Measurements from ENCODE around the gene CACNA2D2.

Gene CACNA2D2

GRCh38 chr3:50416736-50417636, 86.4 kb downstream of the CACNA2D2 start:
- H3K27ac ChIP-seq (ENCODE audit: low read length) = no peak overlapping the region
- H3K9me3 ChIP-seq (ENCODE audit: control insufficient read depth, low read depth, low read length) = no peaks in the 10 kb centered on the region
- no peak overlapping the region for H3K4me3 ChIP-seq (ENCODE audit: low read length)
- H3K27me3 ChIP-seq (ENCODE audit: control insufficient read depth, insufficient read depth, low read length) = no peaks in the 10 kb centered on the region
- H3K4me1 ChIP-seq (ENCODE audit: control insufficient read depth, low read depth, low read length) = peaks cover 3% of the 10 kb centered on the region
- H3K36me3 ChIP-seq (ENCODE audit: control insufficient read depth, low read depth, low read length) = no peaks in the 10 kb centered on the region
- no peak overlapping the region for H3K9ac ChIP-seq (ENCODE audit: low read length)

- Histone ChIP-seq H3K4me3 (ENCODE audit: low read length) (no peak overlapping the region), H3K9ac (ENCODE audit: low read length) (no peak overlapping the region), H3K9me3 (ENCODE audit: control insufficient read depth, low read depth, low read length) (no peaks in the 10 kb centered on the region), H3K36me3 (ENCODE audit: control insufficient read depth, low read depth, low read length) (no peaks in the 10 kb centered on the region), H3K27ac (ENCODE audit: low read length) (no peak overlapping the region), H3K27me3 (ENCODE audit: control insufficient read depth, insufficient read depth, low read length) (no peaks in the 10 kb centered on the region), H3K4me1 (ENCODE audit: control insufficient read depth, low read depth, low read length) (peaks cover 3% of the 10 kb centered on the region)
Observed at GRCh38 chr3:50415816-50416215, 87.6 kb downstream of the CACNA2D2 start.

- H3K9ac ChIP-seq (ENCODE audit: low read length) = no peak overlapping the region
- H3K27me3 ChIP-seq (ENCODE audit: control insufficient read depth, insufficient read depth, low read length) = no peaks in the 10 kb centered on the region
- no peaks in the 10 kb centered on the region for H3K36me3 ChIP-seq (ENCODE audit: control insufficient read depth, low read depth, low read length)
- H3K4me1 ChIP-seq (ENCODE audit: control insufficient read depth, low read depth, low read length) = peaks cover 3% of the 10 kb centered on the region
- no peaks in the 10 kb centered on the region for H3K9me3 ChIP-seq (ENCODE audit: control insufficient read depth, low read depth, low read length)
- H3K4me3 ChIP-seq (ENCODE audit: low read length) = no peak overlapping the region
- H3K27ac ChIP-seq (ENCODE audit: low read length) = no peak overlapping the region
Observed at GRCh38 chr3:50415061-50415460, 88.4 kb downstream of the CACNA2D2 start.

- H3K4me1 ChIP-seq (ENCODE audit: control insufficient read depth, low read depth, low read length) = peaks cover 3% of the 10 kb centered on the region
- H3K9me3 ChIP-seq (ENCODE audit: control insufficient read depth, low read depth, low read length) = no peaks in the 10 kb centered on the region
- no peaks in the 10 kb centered on the region for H3K27me3 ChIP-seq (ENCODE audit: control insufficient read depth, insufficient read depth, low read length)
- H3K36me3 ChIP-seq (ENCODE audit: control insufficient read depth, low read depth, low read length) = no peaks in the 10 kb centered on the region
- H3K27ac ChIP-seq (ENCODE audit: low read length) = no peak overlapping the region
- no peak overlapping the region for H3K4me3 ChIP-seq (ENCODE audit: low read length)
- no peak overlapping the region for H3K9ac ChIP-seq (ENCODE audit: low read length)
Observed at GRCh38 chr3:50414616-50415015, 88.8 kb downstream of the CACNA2D2 start.

- no peaks in the 10 kb centered on the region for H3K4me1 ChIP-seq (ENCODE audit: control insufficient read depth, low read depth, low read length)
Observed at GRCh38 chr3:50412231-50412754, 91.1 kb downstream of the CACNA2D2 start.

GRCh38 chr3:50411229-50411628, 92.2 kb downstream of the CACNA2D2 start:
- Histone ChIP-seq H3K4me3 (ENCODE audit: low read length) (no peak overlapping the region), H3K27ac (ENCODE audit: low read length) (no peak overlapping the region), H3K9me3 (ENCODE audit: control insufficient read depth, low read depth, low read length) (no peaks in the 10 kb centered on the region), H3K36me3 (ENCODE audit: control insufficient read depth, low read depth, low read length) (no peaks in the 10 kb centered on the region), H3K9ac (ENCODE audit: low read length) (no peak overlapping the region), H3K4me1 (ENCODE audit: control insufficient read depth, low read depth, low read length) (no peaks in the 10 kb centered on the region), H3K27me3 (ENCODE audit: control insufficient read depth, insufficient read depth, low read length) (no peaks in the 10 kb centered on the region)

More at GRCh38 chr3:50412231-50412754, 91.1 kb downstream of the CACNA2D2 start:
- Histone ChIP-seq H3K9me3 (ENCODE audit: control insufficient read depth, low read depth, low read length) (no peaks in the 10 kb centered on the region), H3K9ac (ENCODE audit: low read length) (no peak overlapping the region), H3K36me3 (ENCODE audit: control insufficient read depth, low read depth, low read length) (no peaks in the 10 kb centered on the region), H3K27ac (ENCODE audit: low read length) (no peak overlapping the region), H3K4me3 (ENCODE audit: low read length) (no peak overlapping the region), H3K27me3 (ENCODE audit: control insufficient read depth, insufficient read depth, low read length) (no peaks in the 10 kb centered on the region)

- H3K4me1 ChIP-seq (ENCODE audit: control insufficient read depth, low read depth, low read length) = no peaks in the 10 kb centered on the region
- H3K9me3 ChIP-seq (ENCODE audit: control insufficient read depth, low read depth, low read length) = no peaks in the 10 kb centered on the region
- no peaks in the 10 kb centered on the region for H3K27me3 ChIP-seq (ENCODE audit: control insufficient read depth, insufficient read depth, low read length)
- no peak overlapping the region for H3K4me3 ChIP-seq (ENCODE audit: low read length)
- no peak overlapping the region for H3K27ac ChIP-seq (ENCODE audit: low read length)
- no peaks in the 10 kb centered on the region for H3K36me3 ChIP-seq (ENCODE audit: control insufficient read depth, low read depth, low read length)
- H3K9ac ChIP-seq (ENCODE audit: low read length) = no peak overlapping the region
Observed at GRCh38 chr3:50410608-50411139, 92.8 kb downstream of the CACNA2D2 start.

GRCh38 chr3:50410185-50410584, 93.2 kb downstream of the CACNA2D2 start:
- Histone ChIP-seq H3K27me3 (ENCODE audit: control insufficient read depth, insufficient read depth, low read length) (no peaks in the 10 kb centered on the region), H3K4me1 (ENCODE audit: control insufficient read depth, low read depth, low read length) (no peaks in the 10 kb centered on the region), H3K4me3 (ENCODE audit: low read length) (no peak overlapping the region), H3K9me3 (ENCODE audit: control insufficient read depth, low read depth, low read length) (no peaks in the 10 kb centered on the region), H3K36me3 (ENCODE audit: control insufficient read depth, low read depth, low read length) (no peaks in the 10 kb centered on the region), H3K27ac (ENCODE audit: low read length) (no peak overlapping the region), H3K9ac (ENCODE audit: low read length) (no peak overlapping the region)

GRCh38 chr3:50408443-50408944, 94.9 kb downstream of the CACNA2D2 start:
- no peaks in the 10 kb centered on the region for H3K36me3 ChIP-seq (ENCODE audit: control insufficient read depth, low read depth, low read length)
- H3K9me3 ChIP-seq (ENCODE audit: control insufficient read depth, low read depth, low read length) = no peaks in the 10 kb centered on the region
- H3K4me3 ChIP-seq (ENCODE audit: low read length) = no peak overlapping the region
- H3K27me3 ChIP-seq (ENCODE audit: control insufficient read depth, insufficient read depth, low read length) = peaks cover 2% of the 10 kb centered on the region
- no peak overlapping the region for H3K27ac ChIP-seq (ENCODE audit: low read length)
- no peaks in the 10 kb centered on the region for H3K4me1 ChIP-seq (ENCODE audit: control insufficient read depth, low read depth, low read length)
- H3K9ac ChIP-seq (ENCODE audit: low read length) = no peak overlapping the region

- H3K9ac ChIP-seq (ENCODE audit: low read length) = no peak overlapping the region
- no peak overlapping the region for H3K27ac ChIP-seq (ENCODE audit: low read length)
- no peaks in the 10 kb centered on the region for H3K36me3 ChIP-seq (ENCODE audit: control insufficient read depth, low read depth, low read length)
- peaks cover 6% of the 10 kb centered on the region for H3K27me3 ChIP-seq (ENCODE audit: control insufficient read depth, insufficient read depth, low read length)
- no peaks in the 10 kb centered on the region for H3K4me1 ChIP-seq (ENCODE audit: control insufficient read depth, low read depth, low read length)
- H3K4me3 ChIP-seq (ENCODE audit: low read length) = no peak overlapping the region
- H3K9me3 ChIP-seq (ENCODE audit: control insufficient read depth, low read depth, low read length) = no peaks in the 10 kb centered on the region
Observed at GRCh38 chr3:50406487-50406886, 96.9 kb downstream of the CACNA2D2 start.

- H3K27ac ChIP-seq (ENCODE audit: low read length) = no peak overlapping the region
- no peaks in the 10 kb centered on the region for H3K4me1 ChIP-seq (ENCODE audit: control insufficient read depth, low read depth, low read length)
- H3K27me3 ChIP-seq (ENCODE audit: control insufficient read depth, insufficient read depth, low read length) = peaks cover 6% of the 10 kb centered on the region
- H3K36me3 ChIP-seq (ENCODE audit: control insufficient read depth, low read depth, low read length) = no peaks in the 10 kb centered on the region
- no peak overlapping the region for H3K4me3 ChIP-seq (ENCODE audit: low read length)
- no peaks in the 10 kb centered on the region for H3K9me3 ChIP-seq (ENCODE audit: control insufficient read depth, low read depth, low read length)
- no peak overlapping the region for H3K9ac ChIP-seq (ENCODE audit: low read length)
Observed at GRCh38 chr3:50405249-50405648, 98.2 kb downstream of the CACNA2D2 start.

Measured in iPS-18a (cell line).